ENCODE results near the gene EPHX1.
A peak's percentile ranks its signal among the peaks of the same experiment; 100 is the strongest.

GRCh38 chr1:225777583-225778336 is 32.2 kb upstream of the EPHX1 start, which contains the start of gene SRP9:
- TF ChIP-seq POLR2A (IDR thresholded peaks at IDR 0.05) (peak; percentile 92), CTCF (IDR thresholded peaks at IDR 0.05) (peak; percentile 68 to 97 (median 88)), POLR2AphosphoS5 (IDR thresholded peaks at IDR 0.05) (peak; percentile 83 to 97 (median 96)), EP300 (IDR thresholded peaks at IDR 0.05; ENCODE audit: low read depth) (no peak)

Measured in transverse colon (tissue), 4 donors.